ENCODE results near the gene GPR68. TPM values are rescaled to one million over a fixed set of nuclear protein-coding genes. Genes with fewer than 3 reads are reported as not detected.

The GPR68 gene
- total RNA-seq, 4 donors from 2014 or later, result 0.13 to 0.73 (median 0.42) TPM; not detected in 1

DNA sequence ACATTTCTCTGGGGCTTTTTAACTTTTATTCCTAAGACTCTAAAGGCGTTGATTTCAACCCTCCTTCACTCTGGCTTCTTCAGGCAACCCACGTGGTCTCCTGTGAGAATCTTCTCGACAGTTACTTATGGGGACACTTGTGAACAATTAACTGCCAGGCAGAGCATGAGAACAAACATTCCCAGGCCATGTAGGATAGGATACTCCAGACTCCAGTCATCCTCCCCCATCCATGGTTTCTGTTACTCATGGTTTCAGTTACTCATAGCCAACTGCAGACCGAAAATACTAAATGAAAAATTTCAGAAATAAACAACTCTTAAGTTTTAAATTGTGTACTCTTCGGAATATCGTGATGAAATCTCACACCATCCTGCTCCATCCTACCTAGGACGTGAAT, 19.5 kb downstream of the GPR68 start:
- Histone ChIP-seq H3K27ac (no peak overlapping the region), H3K36me3 (peaks cover 0 to 8% of the 10 kb centered on the region in 2 donors), H3K4me3 (replicated peaks in 1 of 3) (no peak overlapping the region), H3K4me1 (peaks cover 3 to 11% of the 10 kb centered on the region in 2 donors), H3K9me3 (no peaks in the 10 kb centered on the region), H3K27me3 (no peaks in the 10 kb centered on the region)
- DNase-seq, result peak in 1 of 2 donors; percentile 44
- intact Hi-C loops (cut with DNase I), result no loop called here
- TF ChIP-seq CTCF (IDR thresholded peaks at IDR 0.05) (no peak), POLR2A (IDR thresholded peaks at IDR 0.05) (no peak)
- 65 to 77% methylated on average over 7 of the region's 7 CpGs for WGBS, 2 donors

DNA sequence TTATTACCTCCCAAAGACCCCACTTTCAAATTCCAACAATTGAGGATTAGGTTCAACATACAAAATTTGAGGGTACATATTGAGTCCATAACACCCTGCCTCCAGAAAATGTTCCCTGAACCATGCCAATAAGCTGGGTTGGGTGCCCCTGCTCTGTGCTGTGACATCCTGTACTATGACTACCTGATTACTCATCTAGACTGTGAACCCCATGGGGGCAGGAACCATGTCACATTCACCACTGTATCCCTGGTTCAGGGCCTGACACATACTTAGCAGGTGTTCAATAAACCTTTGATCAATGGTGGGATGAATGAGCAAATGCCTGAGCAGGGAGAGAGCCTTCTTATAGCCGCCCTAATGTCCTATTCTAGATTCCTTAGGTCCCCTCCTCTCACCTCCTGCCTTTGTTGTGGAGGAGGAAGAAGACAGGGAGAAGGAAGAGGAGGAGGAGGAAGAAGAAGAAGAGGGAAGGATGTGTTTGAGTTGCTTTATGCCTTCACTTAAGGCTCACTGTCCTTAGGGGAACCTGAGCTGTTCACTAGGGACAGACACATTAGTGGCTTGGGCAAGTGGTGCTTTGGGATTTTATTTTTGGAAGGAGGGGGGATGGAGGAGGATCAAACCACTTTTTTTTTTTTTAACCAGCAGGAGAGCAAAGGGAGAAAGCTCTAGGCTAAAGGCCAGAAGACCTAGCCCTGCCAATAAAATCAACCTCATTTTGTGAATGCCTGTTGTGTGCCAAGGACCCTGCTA, 21.3 kb downstream of the GPR68 start:
- Histone ChIP-seq H3K4me1 (peaks cover 19 to 26% of the 10 kb centered on the region in 2 donors), H3K27ac (no peak overlapping the region), H3K27me3 (no peaks in the 10 kb centered on the region), H3K9me3 (no peaks in the 10 kb centered on the region), H3K36me3 (peaks cover 0 to 8% of the 10 kb centered on the region in 2 donors), H3K4me3 (replicated peaks in 1 of 3) (no peak overlapping the region)
- no peak for TF ChIP-seq CTCF (IDR thresholded peaks at IDR 0.05)
- no peak for TF ChIP-seq POLR2A (IDR thresholded peaks at IDR 0.05)
- 88 to 95% methylated on average over 1 of the region's 1 CpG for WGBS, 2 donors
- DNase-seq, result no peak
- intact Hi-C loops (cut with DNase I), result no loop called here

DNA sequence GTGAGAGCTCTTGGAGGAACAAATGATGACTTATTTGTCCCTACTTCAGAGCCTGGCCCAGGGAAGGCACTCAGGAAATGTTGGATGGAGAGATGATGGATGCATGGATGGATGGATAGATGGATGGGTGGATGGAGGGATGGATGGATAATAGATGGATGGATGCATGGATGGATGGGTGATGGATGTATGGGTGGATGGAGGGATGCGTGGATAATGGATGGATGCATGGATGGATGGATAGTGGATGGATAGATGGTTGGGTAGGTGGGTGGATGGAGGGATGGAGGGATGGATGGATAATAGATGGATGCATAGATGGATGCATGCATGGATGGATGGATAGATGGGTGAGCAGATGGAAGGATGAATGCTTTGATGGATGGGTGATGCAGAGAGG, 23.2 kb downstream of the GPR68 start:
- TF ChIP-seq CTCF (IDR thresholded peaks at IDR 0.05) (no peak), POLR2A (IDR thresholded peaks at IDR 0.05) (no peak)
- no peak for DNase-seq
- 95 to 98% methylated on average over 1 of the region's 1 CpG for WGBS, 2 donors
- Histone ChIP-seq H3K4me1 (peaks cover 19 to 26% of the 10 kb centered on the region in 2 donors), H3K27me3 (no peaks in the 10 kb centered on the region), H3K4me3 (replicated peaks in 1 of 3) (no peak overlapping the region), H3K36me3 (peaks cover 0 to 16% of the 10 kb centered on the region in 2 donors), H3K27ac (no peak overlapping the region), H3K9me3 (no peaks in the 10 kb centered on the region)
- intact Hi-C loops (cut with DNase I), result no loop called here

DNA sequence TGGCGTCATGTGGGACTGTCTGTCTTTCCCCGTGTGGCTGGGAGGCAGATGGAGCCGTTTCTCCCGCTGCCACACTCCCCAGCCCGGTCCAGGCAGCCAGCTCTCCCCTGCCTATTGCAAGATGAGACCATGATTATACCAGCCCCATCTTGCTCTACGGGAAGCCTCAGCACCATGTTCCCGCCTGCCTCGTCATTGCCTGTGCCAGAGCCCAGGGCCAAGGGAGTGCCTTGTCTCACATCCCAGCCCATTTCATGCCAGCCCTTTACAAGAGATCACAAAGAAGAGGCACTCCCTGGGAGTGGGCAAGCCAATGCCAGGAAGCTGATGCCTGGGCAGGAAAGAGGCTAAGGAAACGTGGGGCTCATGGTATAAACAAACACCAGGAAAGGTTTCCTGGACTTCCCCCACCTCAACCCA, 23.9 kb downstream of the GPR68 start:
- WGBS, 2 donors, result 64 to 69% methylated on average over 7 to 9 of the region's 9 CpGs
- no peaks in the 10 kb centered on the region for H3K9me3 ChIP-seq
- H3K27ac ChIP-seq, result peak overlapping the region in 2 of 3 donors; percentile 13 to 19
- peak in 1 of 2 donors; percentile 23 for DNase-seq
- H3K36me3 ChIP-seq, result peaks cover 5 to 21% of the 10 kb centered on the region in 2 donors
- H3K4me3 ChIP-seq (replicated peaks in 1 of 3), result no peak overlapping the region
- H3K4me1 ChIP-seq, result peaks cover 19 to 26% of the 10 kb centered on the region in 2 donors
- TF ChIP-seq POLR2A (IDR thresholded peaks at IDR 0.05) (no peak), CTCF (IDR thresholded peaks at IDR 0.05) (no peak)
- no peaks in the 10 kb centered on the region for H3K27me3 ChIP-seq
- intact Hi-C loops (cut with DNase I), result no loop called here
